Activated CD8-positive, alpha-beta memory T cell treated with anti-CD3 and anti-CD28 coated beads for 1 hour (primary cell): ENCODE data around the gene KIRREL3.

Source experiments
- DNase-seq, 2 donors: peaks; one replicate each; pipeline ENCODE4 v3.0.0-alpha.2; 2020; ENCODE audit warnings: low read depth in 1 of 2; ENCODE audit errors: extremely low read depth in 1 of 2

The KIRREL3 gene

DNA sequence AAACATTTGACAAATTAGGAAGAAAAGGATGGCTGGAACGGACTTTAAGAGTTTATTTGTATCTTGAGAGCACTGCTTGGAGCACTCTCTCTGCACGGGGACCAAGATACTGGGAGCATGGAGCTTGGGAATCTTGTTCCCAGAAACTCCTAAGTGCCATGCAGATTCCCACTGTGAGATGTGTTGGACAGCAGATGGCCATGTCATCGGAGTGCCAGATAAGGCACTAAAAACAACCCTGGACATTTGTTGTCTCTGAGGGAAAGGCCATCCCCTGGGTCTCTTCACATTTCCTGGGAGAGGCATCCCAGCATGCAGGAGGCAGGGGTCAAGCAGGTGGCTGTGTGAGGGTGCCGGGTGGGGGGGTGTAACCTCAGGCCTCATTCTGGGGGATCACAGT is 2.9 kb downstream of the KIRREL3 start:
- no peak for DNase-seq

DNA sequence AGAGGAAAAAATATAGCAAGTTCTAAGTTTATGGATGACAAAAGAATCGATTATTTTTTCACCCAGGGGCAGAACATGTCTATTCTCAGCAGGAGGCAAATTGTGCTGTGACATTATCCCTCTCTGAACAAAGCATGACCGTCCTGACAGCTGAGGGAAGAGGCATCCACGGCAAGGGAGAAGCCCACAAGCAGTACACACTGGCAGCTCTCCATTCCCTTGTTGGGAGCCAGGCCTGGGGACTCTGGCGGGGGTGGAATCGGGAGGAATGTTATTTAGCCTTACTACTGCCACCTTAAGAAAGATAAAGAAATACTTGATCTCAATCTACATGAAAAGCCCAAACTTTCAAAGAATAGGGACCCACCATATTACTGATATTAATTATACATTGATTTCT is 3.4 kb downstream of the KIRREL3 start:
- no peak for DNase-seq

GRCh38 chr11:126996036-126996804 is 4.3 kb downstream of the KIRREL3 start:
- no peak for DNase-seq

DNA sequence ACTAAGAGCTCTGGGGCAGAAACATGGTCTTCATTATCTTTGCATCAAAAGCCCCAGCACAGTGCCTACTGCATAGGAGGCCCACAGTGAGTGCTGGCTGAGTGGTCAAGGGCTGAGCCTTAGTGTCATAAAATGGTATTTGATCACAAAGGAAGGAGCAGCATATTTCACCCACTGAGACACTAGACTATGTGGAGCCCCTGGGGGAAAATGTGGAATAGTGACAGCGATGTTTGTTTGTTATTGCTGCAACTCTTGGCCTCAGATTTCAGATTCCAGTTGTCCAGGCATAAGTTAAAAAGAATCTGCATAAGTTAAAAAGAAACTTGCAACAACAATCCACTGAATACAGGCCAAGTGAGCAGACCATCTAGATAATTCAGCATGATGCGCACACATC is 7.0 kb downstream of the KIRREL3 start:
- DNase-seq, result no peak

GRCh38 chr11:126992804-126993111 is 7.8 kb downstream of the KIRREL3 start:
- DNase-seq, result no peak

GRCh38 chr11:126992065-126992803 is 8.3 kb downstream of the KIRREL3 start:
- DNase-seq, result no peak

DNA sequence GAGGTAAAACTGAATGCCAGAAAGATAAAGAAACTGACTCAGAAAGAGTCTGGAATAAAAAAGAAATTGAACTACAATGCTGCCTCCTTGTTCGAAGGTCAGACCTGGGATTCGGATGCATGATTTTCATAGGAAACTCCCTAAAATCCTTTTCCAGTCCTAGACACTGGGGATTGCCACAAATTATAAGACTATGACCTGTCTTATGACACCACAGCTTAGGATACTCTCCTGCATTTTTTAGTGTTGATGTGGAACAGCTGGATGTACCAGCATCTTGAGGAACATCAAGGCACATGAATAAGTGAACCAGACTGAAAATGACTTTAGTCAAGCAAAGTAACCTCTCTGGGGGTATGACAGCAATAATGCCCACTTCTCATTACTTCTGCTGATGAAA is 9.0 kb downstream of the KIRREL3 start:
- no peak for DNase-seq

DNA sequence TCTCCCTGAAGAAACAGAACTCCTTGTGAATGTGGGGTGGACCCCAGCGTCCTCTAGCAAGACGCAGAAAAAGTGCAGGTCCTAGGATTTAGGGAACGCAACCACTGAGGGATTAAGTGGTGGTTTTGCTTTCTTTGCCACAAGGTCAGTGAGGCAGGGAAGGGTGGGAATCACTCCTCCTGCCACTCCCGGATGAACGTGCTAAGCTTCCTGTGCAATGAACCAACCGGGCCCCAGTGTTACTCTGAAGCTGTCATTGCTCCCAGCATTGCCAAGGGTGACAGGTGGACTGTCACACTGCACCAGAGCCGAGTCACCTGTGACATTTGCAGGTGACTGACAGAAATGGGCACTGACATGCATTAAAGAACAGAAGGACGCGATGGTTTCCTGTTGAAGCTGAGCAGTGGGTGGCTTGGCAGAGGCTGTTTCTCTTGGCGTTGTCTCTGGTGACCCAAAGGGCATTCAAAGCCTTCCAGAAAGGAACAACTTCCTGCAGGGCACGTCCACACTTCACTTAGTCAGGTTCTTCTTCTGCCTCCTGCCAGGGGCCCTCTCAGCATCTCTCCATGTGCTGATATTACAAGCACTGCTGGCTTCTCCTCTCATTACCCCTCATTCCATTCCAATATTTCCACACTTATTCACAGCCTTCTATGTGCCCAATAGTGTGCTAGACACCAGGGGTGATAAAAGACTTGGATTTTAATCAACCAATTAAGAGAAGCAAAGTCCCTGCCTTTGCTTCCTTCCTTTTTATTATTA is 9.7 kb downstream of the KIRREL3 start:
- DNase-seq, result no peak

DNA sequence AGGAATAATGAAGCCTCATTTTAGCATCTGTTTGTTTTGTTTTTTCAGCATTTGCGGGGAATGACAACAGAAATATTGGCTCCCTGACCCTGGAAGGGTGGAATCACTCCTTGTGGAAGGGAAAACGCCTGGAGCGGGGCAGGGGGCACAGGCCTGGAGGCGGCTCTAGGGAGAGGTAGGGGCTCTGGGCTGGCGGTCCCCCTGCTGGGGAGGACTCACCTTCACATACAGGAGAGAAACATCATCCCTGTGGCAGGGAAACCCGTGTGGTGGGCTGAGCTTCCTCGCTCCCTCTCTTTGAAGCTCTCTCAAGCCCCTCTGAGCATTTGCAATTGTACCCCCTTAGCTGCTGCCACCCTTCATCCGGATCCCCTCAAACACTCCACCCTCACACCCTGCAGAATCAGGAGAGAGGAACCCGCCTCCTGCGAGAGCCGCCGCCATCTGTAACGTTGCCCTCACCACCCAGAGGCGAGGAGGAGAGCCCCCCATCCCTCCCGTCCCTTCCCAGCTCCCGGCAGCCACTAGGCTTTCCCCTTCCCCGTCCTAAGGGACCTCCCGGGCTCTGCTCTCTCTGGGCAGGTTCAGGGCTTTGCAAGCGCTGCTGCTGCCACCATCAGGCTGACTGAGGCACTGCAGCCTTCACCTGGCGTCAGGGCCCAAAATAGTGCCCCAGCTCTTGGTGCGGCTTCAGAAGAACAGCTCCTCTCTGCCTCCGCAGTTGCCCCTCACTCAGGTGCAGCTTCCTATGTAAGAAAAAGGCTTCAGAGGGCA is 10.4 kb downstream of the KIRREL3 start:
- DNase-seq, result peak in 1 of 2 donors; percentile 18

DNA sequence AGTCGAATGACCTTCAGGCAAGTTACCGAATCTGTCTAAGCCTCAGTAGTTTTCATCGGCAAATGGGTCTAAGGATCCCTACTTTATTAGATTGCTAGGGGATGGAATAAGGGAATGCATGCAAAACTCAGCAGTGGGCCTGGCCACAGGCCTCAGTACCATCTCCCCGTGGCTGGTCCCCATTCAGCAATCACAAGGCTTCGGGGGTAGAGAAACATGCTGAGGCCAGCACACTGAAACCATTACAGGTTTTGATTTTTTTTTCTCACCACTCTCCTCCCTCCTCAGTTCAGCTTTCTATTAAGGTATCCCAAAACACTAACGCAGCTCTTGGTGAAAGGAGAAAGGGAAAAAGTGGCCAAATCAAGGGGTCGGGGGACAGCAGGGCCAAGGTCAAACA is 11.9 kb downstream of the KIRREL3 start:
- no peak for DNase-seq

DNA sequence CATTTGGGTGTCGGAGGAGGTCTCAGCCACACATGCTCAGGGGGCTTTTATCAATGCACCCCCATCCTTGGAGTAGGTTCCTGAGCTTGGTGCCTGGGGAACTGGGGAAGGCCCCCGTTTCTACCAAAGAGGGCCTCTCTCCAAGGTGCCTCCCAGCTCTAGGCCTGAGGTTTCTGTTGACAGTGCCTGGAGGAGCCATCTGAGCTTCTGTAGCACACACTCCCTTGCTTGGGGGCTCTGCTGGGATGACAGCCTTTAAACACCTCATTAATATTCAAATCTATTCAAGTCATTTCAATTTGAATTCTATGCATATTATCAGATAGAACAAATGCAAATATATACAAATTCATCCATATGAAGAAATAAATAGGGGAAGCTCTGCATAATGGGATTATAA is 18.9 kb downstream of the KIRREL3 start:
- DNase-seq, result no peak

GRCh38 chr11:126978911-126979310 is 21.7 kb downstream of the KIRREL3 start:
- no peak for DNase-seq

DNA sequence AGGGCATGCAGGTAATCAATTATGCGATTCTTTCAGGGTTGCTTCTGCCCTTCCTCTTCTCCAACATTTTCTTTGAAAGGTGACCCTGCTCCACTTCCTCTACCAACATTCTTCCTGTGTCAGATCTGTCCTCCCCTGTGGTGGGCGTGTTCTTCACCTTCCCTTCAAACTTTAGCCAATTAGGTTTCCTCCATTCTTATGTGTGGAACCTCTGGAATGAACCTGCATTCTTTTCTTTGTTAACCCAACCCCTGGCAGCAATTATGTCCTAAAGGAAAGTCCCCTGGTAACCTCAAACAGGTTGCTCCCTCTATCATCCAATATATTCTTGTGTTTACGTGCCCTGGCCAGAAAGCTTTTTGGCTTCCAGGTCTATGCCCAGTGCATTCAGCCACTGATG is 22.4 kb downstream of the KIRREL3 start:
- no peak for DNase-seq

DNA sequence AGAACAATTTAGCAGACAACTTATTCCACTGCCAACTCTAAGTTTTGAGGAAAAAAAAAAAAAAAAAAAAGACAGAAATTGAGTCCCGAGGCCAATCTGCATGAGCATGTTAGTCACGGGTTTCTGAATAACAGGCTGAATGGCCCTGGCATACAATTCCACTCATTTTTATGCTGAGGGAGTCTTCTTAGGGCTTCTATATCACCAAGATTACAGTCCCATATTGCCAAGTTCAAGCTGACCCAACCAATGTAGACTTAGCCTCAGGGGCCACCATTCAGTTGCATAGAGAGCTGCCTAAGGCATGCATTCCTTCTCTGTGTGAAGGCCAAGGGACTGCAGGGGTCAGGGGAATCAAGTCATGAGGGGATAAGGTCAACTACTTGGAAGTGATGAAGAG is 27.5 kb downstream of the KIRREL3 start:
- no peak for DNase-seq

DNA sequence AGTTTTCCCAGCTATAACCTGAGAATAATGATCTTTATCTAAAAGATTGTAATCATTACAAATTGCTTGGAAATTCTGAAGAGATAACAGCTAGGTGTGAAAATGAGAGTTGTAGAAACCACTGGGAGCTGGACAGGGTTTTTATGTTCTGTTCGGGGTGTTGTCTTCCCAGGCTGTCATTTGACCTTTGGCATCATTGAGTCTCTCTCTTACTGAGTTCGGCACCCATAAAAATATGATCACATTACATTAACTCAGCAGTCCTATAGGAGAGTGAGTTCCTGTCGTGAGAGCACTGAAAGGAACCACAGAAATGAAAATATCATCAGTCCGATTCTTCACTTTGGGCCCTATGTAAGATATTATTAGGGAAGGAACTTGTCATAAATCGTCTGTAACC is 29.3 kb downstream of the KIRREL3 start:
- DNase-seq, result no peak

- no peak for DNase-seq
Measured at GRCh38 chr11:126969865-126970479, 30.6 kb downstream of the KIRREL3 start.

DNA sequence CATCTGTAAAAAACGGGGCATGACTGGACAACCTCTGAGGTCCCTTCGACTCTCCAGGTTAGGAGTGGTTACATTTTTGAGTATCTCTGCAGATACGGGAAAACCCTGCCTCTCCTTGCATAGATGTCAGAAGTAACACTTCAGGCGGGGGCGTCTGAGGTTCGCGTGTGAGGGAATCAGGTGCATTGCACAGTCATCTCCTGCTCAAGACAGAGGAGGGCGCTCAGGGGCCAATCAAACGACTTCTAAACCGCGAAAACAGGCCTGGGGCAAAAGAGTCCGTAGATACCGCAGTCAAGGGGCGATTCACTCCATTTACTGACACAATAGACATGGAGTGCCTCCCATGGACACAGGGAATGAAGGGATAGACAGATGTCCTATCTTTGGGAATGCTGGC is 31.7 kb downstream of the KIRREL3 start:
- DNase-seq, result no peak

DNA sequence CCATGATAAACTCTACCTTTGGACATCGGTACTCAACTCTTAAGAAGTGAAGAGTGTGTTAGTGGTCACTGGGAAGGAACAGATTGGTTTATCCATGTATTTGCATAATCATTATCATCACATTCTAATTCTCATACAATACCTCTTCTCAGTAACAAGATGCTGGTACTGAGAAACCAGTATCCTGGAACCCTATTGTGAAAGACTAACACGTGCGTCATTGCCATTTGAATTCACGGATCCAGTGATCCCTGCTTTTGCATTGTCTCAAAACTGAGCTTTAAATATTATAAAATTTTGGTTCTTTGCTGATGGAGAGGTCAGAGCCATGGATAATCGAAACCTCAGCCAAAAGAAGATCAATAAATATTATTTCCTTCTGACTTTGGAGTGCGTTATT is 35.2 kb downstream of the KIRREL3 start:
- no peak for DNase-seq

GRCh38 chr11:126963603-126964363 is 36.8 kb downstream of the KIRREL3 start:
- no peak for DNase-seq

- no peak for DNase-seq
Measured at GRCh38 chr11:126963115-126963514, 37.5 kb downstream of the KIRREL3 start.
